GM19025 (cell line): ENCODE results near the gene CNN1.
A peak's percentile ranks its signal among the peaks of the same experiment; 100 is the strongest.

Source experiments
- ATAC-seq: cut with Tn5 transposase; IDR thresholded peaks from one replicate; pipeline ENCODE4 v1.9.1; 2021; ENCODE audit warnings: mild to moderate bottlenecking, low read depth, moderate library complexity; ENCODE audit not compliant: unreplicated experiment

CNN1 gene

GRCh38 chr19:11530432-11530831, 8.2 kb upstream of the CNN1 start:
- no peak for ATAC-seq

- ATAC-seq, result no peak
Observed at GRCh38 chr19:11534538-11534937, 4.1 kb upstream of the CNN1 start.

GRCh38 chr19:11534948-11535347, 3.7 kb upstream of the CNN1 start:
- ATAC-seq, result no peak

- ATAC-seq, result peak; percentile 60
Observed at GRCh38 chr19:11535792-11536595, 2.7 kb upstream of the CNN1 start.

- ATAC-seq, result no peak
Observed at GRCh38 chr19:11539495-11540365, 1.1 kb downstream of the CNN1 start.

- ATAC-seq, result no peak
Observed at GRCh38 chr19:11540645-11541044, 2.0 kb downstream of the CNN1 start.

- ATAC-seq, result no peak
Observed at GRCh38 chr19:11541238-11541637, 2.6 kb downstream of the CNN1 start.

GRCh38 chr19:11547929-11548700, 9.5 kb downstream of the CNN1 start:
- no peak for ATAC-seq

- ATAC-seq, result no peak
Observed at GRCh38 chr19:11549386-11549953, 10.8 kb downstream of the CNN1 start.

GRCh38 chr19:11550265-11550664, 11.6 kb downstream of the CNN1 start:
- no peak for ATAC-seq

- ATAC-seq, result no peak
Observed at GRCh38 chr19:11551603-11552235, 13.1 kb downstream of the CNN1 start.

GRCh38 chr19:11552666-11553372, 14.2 kb downstream of the CNN1 start:
- ATAC-seq, result no peak

- ATAC-seq, result no peak
Observed at GRCh38 chr19:11554160-11554559, 15.5 kb downstream of the CNN1 start.

- no peak for ATAC-seq
Observed at GRCh38 chr19:11555246-11555645, 16.6 kb downstream of the CNN1 start.

- ATAC-seq, result no peak
Observed at GRCh38 chr19:11556634-11557420, 18.2 kb downstream of the CNN1 start.

GRCh38 chr19:11558881-11559828, 20.5 kb downstream of the CNN1 start, which contains the start of gene ELOF1:
Gene ELOF1 (minus strand): TSS chr19:11559230. CDS start chr19:11554347, 4,883 bp downstream.
- peak; percentile 65 for ATAC-seq

- peak; percentile 43 for ATAC-seq
Observed at GRCh38 chr19:11560404-11561051, 21.9 kb downstream of the CNN1 start.
